OCI-LY1 (cell line): ENCODE data around the gene FSTL5.

Experiments
- H2AFZ ChIP-seq: fragments of 200-600 bp; sonication (generic), shearing (Covaris generic); 2 replicates; pipeline ENCODE4 v1.6.0; 2014; ENCODE audit warnings: antibody characterized with exemption, mild to moderate bottlenecking, low read length
- H3F3A ChIP-seq: fragments of 200-600 bp; sonication (generic), shearing (Covaris generic); 2 replicates; pipeline ENCODE4 v1.6.0; 2014; ENCODE audit warnings: mild to moderate bottlenecking, antibody characterized with exemption, low read length, moderate library complexity; ENCODE audit not compliant: insufficient read depth
- H3K27ac ChIP-seq: fragments of 200-600 bp; sonication (generic); 2 replicates; pipeline ENCODE4 v1.5.1; 2014; ENCODE audit warnings: low read length, mixed run types, mild to moderate bottlenecking, low read depth; ENCODE audit not compliant: poor library complexity, severe bottlenecking
- H3K27me3 ChIP-seq: fragments of 200-600 bp; sonication (generic); 2 replicates; pipeline ENCODE4 v1.6.0; 2014; ENCODE audit warnings: antibody characterized with exemption, mild to moderate bottlenecking, low read length, moderate library complexity; ENCODE audit not compliant: insufficient read depth
- H3K36me3 ChIP-seq: fragments of 200-600 bp; sonication (generic); 2 replicates; pipeline ENCODE4 v1.6.1; 2014; ENCODE audit warnings: mild to moderate bottlenecking, antibody characterized with exemption, low read length, moderate library complexity, mixed read lengths; ENCODE audit not compliant: insufficient read depth
- H3K4me1 ChIP-seq: fragments of 200-600 bp; sonication (generic); 2 replicates; pipeline ENCODE4 v1.5.1; 2014; ENCODE audit warnings: mild to moderate bottlenecking, low read length, moderate library complexity; ENCODE audit not compliant: insufficient read depth, severe bottlenecking
- H3K4me2 ChIP-seq: fragments of 200-600 bp; sonication (generic), shearing (Covaris generic); 2 replicates; pipeline ENCODE4 v1.6.1; 2014; ENCODE audit warnings: low read length
- H3K4me3 ChIP-seq: fragments of 200-600 bp; sonication (generic); 2 replicates; pipeline ENCODE4 v1.5.1; 2014; ENCODE audit warnings: low read length, low read depth, mild to moderate bottlenecking, mixed read lengths; ENCODE audit not compliant: poor library complexity, severe bottlenecking
- H3K79me2 ChIP-seq: fragments of 200-600 bp; shearing (Covaris generic); 2 replicates; pipeline ENCODE4 v1.6.1; 2016; ENCODE audit warnings: mixed run types, low read length, mixed read lengths; ENCODE audit not compliant: insufficient read depth
- H3K9ac ChIP-seq: fragments of 200-600 bp; sonication (generic), shearing (Covaris generic); 2 replicates; pipeline ENCODE4 v1.6.1; 2014; ENCODE audit warnings: mild to moderate bottlenecking, low read length, mixed read lengths
- H3K9me2 ChIP-seq: fragments of 200-600 bp; sonication (generic), shearing (Covaris generic); 2 replicates; pipeline ENCODE4 v1.6.1; 2014; ENCODE audit warnings: low read depth, mild to moderate bottlenecking, low read length, mixed read lengths
- H3K9me3 ChIP-seq: fragments of 200-600 bp; shearing (Covaris generic); 2 replicates; pipeline ENCODE4 v1.6.1; 2014; ENCODE audit warnings: low read length, mixed read lengths
- H4K20me1 ChIP-seq: fragments of 200-600 bp; sonication (generic), shearing (Covaris generic); 2 replicates; pipeline ENCODE4 v1.6.0; 2016; ENCODE audit warnings: mild to moderate bottlenecking, low read length; ENCODE audit not compliant: insufficient read depth
- EZH2 ChIP-seq: fragments of 200-600 bp; sonication (generic), shearing (Covaris generic); IDR thresholded peaks from 2 replicates; pipeline ENCODE4 v1.8.0; 2017; ENCODE audit warnings: borderline replicate concordance, mixed run types, mild to moderate bottlenecking, antibody characterized with exemption, low read length, moderate library complexity, mixed read lengths
- TF ChIP-seq, protein P1 (sequence below): fragments of 200-600 bp; sonication (generic), shearing (Covaris generic); IDR thresholded peaks from 2 replicates; pipeline ENCODE4 v1.5.1; 2017; ENCODE audit warnings: mild to moderate bottlenecking, antibody characterized with exemption, low read length, moderate library complexity, mixed read lengths

The FSTL5 gene

DNA sequence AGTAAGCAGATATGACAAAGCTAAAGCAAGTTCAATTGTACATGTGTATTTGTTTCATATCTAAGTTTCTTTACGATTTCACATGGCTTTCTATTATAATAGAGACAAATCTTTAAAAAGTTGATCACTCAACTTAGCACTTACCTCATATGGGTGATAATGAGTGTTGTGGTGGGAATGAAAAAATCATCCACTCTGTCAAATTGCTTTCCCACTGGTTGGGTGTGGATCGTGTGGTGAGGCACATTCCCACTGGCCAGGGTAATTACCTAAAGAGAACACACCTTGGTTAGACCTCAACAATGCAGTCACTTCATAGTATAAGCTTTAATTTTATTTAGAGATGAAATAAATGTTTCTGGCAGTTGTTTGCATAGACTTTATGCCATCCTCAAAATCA, 708.9 kb downstream of the FSTL5 start:
- TF ChIP-seq, protein P1, sequence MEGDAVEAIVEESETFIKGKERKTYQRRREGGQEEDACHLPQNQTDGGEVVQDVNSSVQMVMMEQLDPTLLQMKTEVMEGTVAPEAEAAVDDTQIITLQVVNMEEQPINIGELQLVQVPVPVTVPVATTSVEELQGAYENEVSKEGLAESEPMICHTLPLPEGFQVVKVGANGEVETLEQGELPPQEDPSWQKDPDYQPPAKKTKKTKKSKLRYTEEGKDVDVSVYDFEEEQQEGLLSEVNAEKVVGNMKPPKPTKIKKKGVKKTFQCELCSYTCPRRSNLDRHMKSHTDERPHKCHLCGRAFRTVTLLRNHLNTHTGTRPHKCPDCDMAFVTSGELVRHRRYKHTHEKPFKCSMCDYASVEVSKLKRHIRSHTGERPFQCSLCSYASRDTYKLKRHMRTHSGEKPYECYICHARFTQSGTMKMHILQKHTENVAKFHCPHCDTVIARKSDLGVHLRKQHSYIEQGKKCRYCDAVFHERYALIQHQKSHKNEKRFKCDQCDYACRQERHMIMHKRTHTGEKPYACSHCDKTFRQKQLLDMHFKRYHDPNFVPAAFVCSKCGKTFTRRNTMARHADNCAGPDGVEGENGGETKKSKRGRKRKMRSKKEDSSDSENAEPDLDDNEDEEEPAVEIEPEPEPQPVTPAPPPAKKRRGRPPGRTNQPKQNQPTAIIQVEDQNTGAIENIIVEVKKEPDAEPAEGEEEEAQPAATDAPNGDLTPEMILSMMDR: no peak
- TF ChIP-seq EZH2: no peak
- Histone ChIP-seq H2AFZ (no peak overlapping the region), H3K4me2 (no peak overlapping the region), H3K9ac (no peak overlapping the region), H3F3A (no peaks in the 10 kb centered on the region), H3K79me2 (no peaks in the 10 kb centered on the region), H3K4me3 (no peak overlapping the region), H4K20me1 (no peaks in the 10 kb centered on the region), H3K4me1 (no peaks in the 10 kb centered on the region), H3K36me3 (no peaks in the 10 kb centered on the region), H3K9me2 (no peaks in the 10 kb centered on the region), H3K27ac (no peak overlapping the region), H3K27me3 (no peaks in the 10 kb centered on the region), H3K9me3 (no peaks in the 10 kb centered on the region)

GRCh38 chr4:161448550-161449180, 715.1 kb downstream of the FSTL5 start:
- no peaks in the 10 kb centered on the region for H3F3A ChIP-seq
- no peak overlapping the region for H3K27ac ChIP-seq
- no peaks in the 10 kb centered on the region for H3K27me3 ChIP-seq
- H3K4me3 ChIP-seq: no peak overlapping the region
- H3K9ac ChIP-seq: no peak overlapping the region
- no peak overlapping the region for H2AFZ ChIP-seq
- no peaks in the 10 kb centered on the region for H3K36me3 ChIP-seq
- TF ChIP-seq, protein P1: no peak
- TF ChIP-seq EZH2: no peak
- H3K4me2 ChIP-seq: no peak overlapping the region
- H3K79me2 ChIP-seq: no peaks in the 10 kb centered on the region
- H3K9me3 ChIP-seq: no peaks in the 10 kb centered on the region
- H3K9me2 ChIP-seq: no peaks in the 10 kb centered on the region
- no peaks in the 10 kb centered on the region for H3K4me1 ChIP-seq
- H4K20me1 ChIP-seq: no peaks in the 10 kb centered on the region

DNA sequence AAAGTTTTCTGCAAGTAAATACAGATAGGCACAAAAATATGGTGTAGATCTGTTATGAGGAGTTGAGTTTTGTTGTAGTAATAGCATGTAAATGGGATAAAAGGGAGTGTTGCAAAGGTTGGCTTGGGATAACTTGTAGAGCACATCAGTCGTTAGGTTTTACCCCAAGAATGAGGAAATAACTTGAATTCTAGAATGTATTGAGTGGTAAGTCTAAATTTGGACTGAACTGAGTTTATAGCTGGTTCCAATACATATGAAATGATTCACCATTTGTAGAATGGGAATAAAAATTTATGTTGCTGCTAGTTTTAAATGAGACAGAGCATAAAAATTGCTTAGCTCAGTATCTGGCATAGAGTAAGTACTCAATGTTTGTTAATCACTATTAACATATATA, 719.2 kb downstream of the FSTL5 start:
- H3K9me2 ChIP-seq: no peaks in the 10 kb centered on the region
- H3K4me3 ChIP-seq: no peak overlapping the region
- H3K4me1 ChIP-seq: no peaks in the 10 kb centered on the region
- H3K79me2 ChIP-seq: no peaks in the 10 kb centered on the region
- H3K27me3 ChIP-seq: no peaks in the 10 kb centered on the region
- TF ChIP-seq EZH2: no peak
- TF ChIP-seq, protein P1: no peak
- no peak overlapping the region for H2AFZ ChIP-seq
- H3K9me3 ChIP-seq: no peaks in the 10 kb centered on the region
- H4K20me1 ChIP-seq: no peaks in the 10 kb centered on the region
- H3K27ac ChIP-seq: no peak overlapping the region
- no peak overlapping the region for H3K9ac ChIP-seq
- no peaks in the 10 kb centered on the region for H3K36me3 ChIP-seq
- H3K4me2 ChIP-seq: no peak overlapping the region
- H3F3A ChIP-seq: no peaks in the 10 kb centered on the region
